Esophagus squamous epithelium (tissue), 5 donors: ENCODE results near the gene CDK5RAP3. TPM values are rescaled to one million over a fixed set of nuclear protein-coding genes. Genes with fewer than 3 reads are reported as not detected.

Experiments used
- DNase-seq: peaks from one replicate; lab custom pipeline; 2025; lab: John Stamatoyannopoulos, UW
- H3K27ac ChIP-seq, 4 donors: fragments of 200-600 bp; sonication (generic); one replicate each; pipeline ENCODE4 v1.5.1; 2016 to 2019; ENCODE audit warnings: mild to moderate bottlenecking in 1 of 4
- H3K27me3 ChIP-seq, 4 donors: fragments of 200-600 bp; sonication (generic); 1 replicate in 3 of 4; 2 replicates in 1 of 4; pipeline versions ENCODE4 v1.5.1 to v1.6.0; 2017 to 2021; ENCODE audit warnings: antibody characterized with exemption in 1 of 4
- H3K36me3 ChIP-seq, 3 donors: fragments of 200-600 bp; sonication (generic); one replicate each; pipeline ENCODE4 v1.5.1; 2016 to 2019
- H3K4me1 ChIP-seq, 3 donors: fragments of 200-600 bp; sonication (generic); one replicate each; pipeline ENCODE4 v1.5.1; 2017 to 2019
- H3K4me3 ChIP-seq, 4 donors: fragments of 200-600 bp; sonication (generic); 1 replicate in 3 of 4; 2 replicates in 1 of 4; pipeline ENCODE4 v1.5.1; 2016 to 2019; ENCODE audit warnings: mild to moderate bottlenecking in 2 of 4, moderate library complexity in 1 of 4
- H3K9me3 ChIP-seq, 3 donors: fragments of 200-600 bp; sonication (generic); one replicate each; pipeline ENCODE4 v1.5.1; 2016 to 2019
- CTCF ChIP-seq, 6 experiments: fragments of 450-650 bp in 4 of 6; fragments of 200-600 bp in 2 of 6; sonication (generic) in 2 of 6; IDR thresholded peaks; one replicate each; pipeline ENCODE4 v1.5.1; 2016 to 2019; ENCODE audit warnings: antibody characterized with exemption in 6 of 6, mild to moderate bottlenecking in 4 of 6, moderate library complexity in 4 of 6
- POLR2A ChIP-seq, 4 donors: fragments of 450-650 bp; IDR thresholded peaks; one replicate each; pipeline ENCODE4 v1.6.1; 2017; ENCODE audit warnings: antibody characterized with exemption in 4 of 4, mild to moderate bottlenecking in 4 of 4, moderate library complexity in 3 of 4
- WGBS, 2 donors: methylation state at CpG; one replicate each; pipeline ENCODE4 v1.1.5; 2018; 5-methylcytosine and 5-hydroxymethylcytosine counted together
- intact Hi-C: fragments of 100-400 bp; cut with DNase I; formaldehyde crosslinking; loops from one replicate; pipeline ENCODE4 v1.15.0; 2022
- total RNA-seq, 4 donors: library from RNA; depleted of rRNA; stranded (reverse); fragments of >200 nt; gene quantifications; one replicate each; pipeline ENCODE4 v1.1.0, GENCODE V29; 2016
- donor health status: DM: yes; HTN: yes; CAD: no.

The CDK5RAP3 gene
- total RNA-seq, 4 donors from 2014 or later: 60.1 to 141 (median 66.0) TPM

GRCh38 chr17:47973541-47973940, 2.6 kb downstream of the CDK5RAP3 start:
- DNase-seq: no peak
- Histone ChIP-seq H3K36me3 (peaks cover 21 to 58% (median 41%) of the 10 kb centered on the region in 3 donors), H3K4me1 (peaks cover 7 to 28% (median 12%) of the 10 kb centered on the region in 3 donors), H3K4me3 (no peak overlapping the region), H3K27me3 (no peaks in the 10 kb centered on the region), H3K27ac (no peak overlapping the region), H3K9me3 (no peaks in the 10 kb centered on the region)
- intact Hi-C loops: no loop called here
- TF ChIP-seq CTCF (IDR thresholded peaks at IDR 0.05): no peak
- TF ChIP-seq POLR2A (IDR thresholded peaks at IDR 0.05): no peak
- 88 to 90% methylated on average over 8 of the region's 8 CpGs for WGBS, 2 donors

- Histone ChIP-seq H3K4me1 (peaks cover 7 to 21% (median 9%) of the 10 kb centered on the region in 3 donors), H3K4me3 (no peak overlapping the region), H3K27me3 (no peaks in the 10 kb centered on the region), H3K27ac (no peak overlapping the region), H3K36me3 (peaks cover 24 to 75% (median 47%) of the 10 kb centered on the region in 3 donors), H3K9me3 (no peaks in the 10 kb centered on the region)
- intact Hi-C loops: no loop called here
- no peak for DNase-seq
- no peak for TF ChIP-seq CTCF (IDR thresholded peaks at IDR 0.05)
- no peak for TF ChIP-seq POLR2A (IDR thresholded peaks at IDR 0.05)
- WGBS, 2 donors: 80 to 91% methylated on average over 1 to 14 of the region's 15 CpGs
These were observed 4.4 kb downstream of the CDK5RAP3 start for GRCh38 chr17:47975189-47975822.

- 87 to 92% methylated on average over 7 to 10 of the region's 10 CpGs for WGBS, 2 donors
- no peak for DNase-seq
- no peak for TF ChIP-seq CTCF (IDR thresholded peaks at IDR 0.05)
- no peak for TF ChIP-seq POLR2A (IDR thresholded peaks at IDR 0.05)
- Histone ChIP-seq H3K27ac (no peak overlapping the region), H3K4me1 (peaks cover 7 to 18% (median 8%) of the 10 kb centered on the region in 3 donors), H3K9me3 (no peaks in the 10 kb centered on the region), H3K36me3 (peaks cover 24 to 80% (median 52%) of the 10 kb centered on the region in 3 donors), H3K27me3 (no peaks in the 10 kb centered on the region), H3K4me3 (no peak overlapping the region)
- intact Hi-C loops: no loop called here
These were observed 4.9 kb downstream of the CDK5RAP3 start for GRCh38 chr17:47975823-47976205.

- Histone ChIP-seq H3K36me3 (peaks cover 32 to 100% (median 71%) of the 10 kb centered on the region in 3 donors), H3K4me3 (no peak overlapping the region), H3K27me3 (no peaks in the 10 kb centered on the region), H3K9me3 (no peaks in the 10 kb centered on the region), H3K27ac (no peak overlapping the region), H3K4me1 (peaks cover 0 to 7% (median 0%) of the 10 kb centered on the region in 3 donors)
- DNase-seq: no peak
- intact Hi-C loops: no loop called here
- TF ChIP-seq CTCF (IDR thresholded peaks at IDR 0.05) (peak; percentile 46 to 68 (median 57)), POLR2A (IDR thresholded peaks at IDR 0.05) (no peak)
- 23 to 38% methylated on average over 6 to 7 of the region's 7 CpGs for WGBS, 2 donors
These were observed 7.4 kb downstream of the CDK5RAP3 start for GRCh38 chr17:47978324-47978723.

GRCh38 chr17:47980541-47980940, 9.6 kb downstream of the CDK5RAP3 start:
- no peaks in the 10 kb centered on the region for H3K27me3 ChIP-seq
- H3K27ac ChIP-seq: no peak overlapping the region
- peaks cover 26 to 94% (median 50%) of the 10 kb centered on the region in 3 donors for H3K36me3 ChIP-seq
- no peak for DNase-seq
- peaks cover 0 to 7% (median 0%) of the 10 kb centered on the region in 3 donors for H3K4me1 ChIP-seq
- H3K9me3 ChIP-seq: no peaks in the 10 kb centered on the region
- intact Hi-C loops: no loop called here
- TF ChIP-seq CTCF (IDR thresholded peaks at IDR 0.05) (no peak), POLR2A (IDR thresholded peaks at IDR 0.05) (no peak)
- no peak overlapping the region for H3K4me3 ChIP-seq
